EH (cell line): Measurements from ENCODE around the gene TMEM91.

Experiments
- DNase-seq: peaks from one replicate; pipeline ENCODE4 v3.0.0-alpha.2; 2015; ENCODE audit warnings: low read depth

TMEM91 gene

GRCh38 chr19:41431426-41432386, 55.4 kb downstream of the TMEM91 start:
- DNase-seq = peak; percentile 43

- DNase-seq = no peak
Observed at GRCh38 chr19:41433171-41433570, 56.8 kb downstream of the TMEM91 start.
